SK-N-DZ (cell line): Measurements from ENCODE around the gene KCNIP1.

ENCODE experiments used
- DNase-seq: peaks from one replicate; pipeline ENCODE4 v3.0.0-alpha.2; 2015; ENCODE audit warnings: low spot score

The KCNIP1 gene

DNA sequence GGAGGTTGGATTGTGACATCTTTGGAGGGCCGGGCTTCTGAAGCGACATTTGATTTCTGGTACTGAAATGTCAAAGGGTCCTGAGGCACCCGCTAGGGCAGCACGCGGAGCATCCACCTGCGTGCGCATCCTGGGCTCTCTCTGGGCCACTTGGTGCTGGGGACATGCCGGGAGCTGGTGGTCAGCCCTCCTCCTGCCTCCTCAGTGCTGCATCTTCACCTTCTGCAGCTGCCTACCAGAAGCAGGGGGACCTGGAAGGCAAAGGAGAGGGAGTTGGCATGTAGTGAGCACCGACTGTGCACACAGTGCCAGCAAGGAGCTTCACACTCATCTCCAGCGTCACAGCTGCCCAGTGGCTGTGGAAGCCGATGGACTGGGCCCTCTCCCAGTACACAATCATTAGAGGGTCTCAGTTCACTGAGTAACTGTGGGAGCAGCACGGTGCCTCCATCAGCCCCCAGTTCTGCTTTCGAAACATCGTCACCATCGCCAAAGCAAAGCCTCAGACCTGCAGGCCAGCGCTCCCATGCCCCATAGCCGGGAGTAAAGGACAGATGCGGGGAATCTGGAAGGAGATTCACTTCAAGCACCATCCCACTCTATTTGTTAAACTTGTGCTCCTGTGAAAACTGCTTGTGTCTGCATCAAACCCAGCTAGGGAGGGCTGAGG, 138.4 kb downstream of the KCNIP1 start:
- no peak for DNase-seq

DNA sequence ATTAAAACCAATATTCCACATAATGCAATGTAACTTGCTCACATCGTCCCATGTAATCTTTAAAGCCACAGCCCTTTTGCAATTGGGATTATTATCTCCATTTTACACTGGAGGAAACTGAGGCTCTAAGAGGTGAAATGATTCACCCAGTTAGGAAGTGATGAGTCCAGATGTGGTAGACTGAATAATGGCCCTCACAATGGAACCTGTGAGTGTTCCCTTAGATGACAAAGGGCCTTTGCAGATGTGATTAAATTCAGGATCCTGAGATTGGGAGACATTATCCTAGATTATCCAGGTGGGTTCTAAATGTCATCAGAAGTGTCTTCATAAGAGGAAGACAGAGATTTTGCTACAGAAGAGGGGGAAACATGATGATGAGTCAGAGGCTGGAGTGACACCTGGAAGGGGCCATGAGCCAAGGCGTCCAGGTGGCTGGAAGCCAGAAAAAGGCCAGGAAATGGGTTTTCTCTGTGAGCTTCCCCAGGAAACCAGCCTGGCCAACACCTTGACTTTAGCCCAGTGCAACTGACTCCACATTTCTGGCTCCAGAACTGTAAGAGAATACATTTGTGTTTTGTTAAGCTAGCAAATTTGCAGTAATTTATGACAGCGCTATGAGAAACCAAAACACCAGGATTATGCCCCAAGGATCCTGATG, 139.1 kb downstream of the KCNIP1 start:
- DNase-seq: no peak

DNA sequence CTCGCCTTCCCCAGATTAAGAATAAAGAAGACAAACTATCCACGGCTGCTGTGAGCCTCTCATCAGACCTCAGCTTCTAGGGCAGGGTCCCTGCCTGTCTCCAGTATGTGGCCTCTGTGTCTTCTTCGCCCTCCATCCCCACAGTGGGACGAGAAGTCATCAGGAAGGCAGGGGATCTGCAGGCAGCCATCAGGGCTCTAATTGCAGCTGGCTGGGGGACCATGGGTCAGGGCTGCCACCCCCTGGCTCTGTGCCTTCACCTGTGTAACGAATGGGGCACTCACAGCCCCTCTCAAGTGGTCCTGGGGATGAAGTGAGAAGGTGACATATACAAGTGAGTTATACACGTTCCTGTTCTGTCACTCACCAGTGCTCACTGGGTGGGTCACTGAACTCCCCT, 139.8 kb downstream of the KCNIP1 start:
- DNase-seq: no peak

DNA sequence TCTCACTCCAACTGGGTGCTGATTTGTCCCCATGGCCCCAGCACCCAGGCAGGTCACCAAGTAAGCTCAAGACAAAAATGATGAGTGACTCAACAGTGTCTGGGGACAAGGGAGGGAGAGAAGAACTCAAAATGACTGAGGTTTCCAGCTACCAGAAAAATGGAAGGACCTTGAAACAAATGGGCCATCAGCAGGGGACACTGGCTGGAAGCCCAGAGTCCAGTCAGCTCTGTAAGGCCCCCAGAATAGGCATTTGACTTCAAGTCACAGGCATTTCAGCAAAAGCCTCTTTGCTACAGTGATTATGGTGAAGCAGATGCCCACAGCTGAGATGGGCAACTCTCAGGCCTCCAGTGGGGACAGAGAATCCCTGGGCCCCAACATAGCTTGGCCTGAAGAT, 140.7 kb downstream of the KCNIP1 start:
- no peak for DNase-seq

DNA sequence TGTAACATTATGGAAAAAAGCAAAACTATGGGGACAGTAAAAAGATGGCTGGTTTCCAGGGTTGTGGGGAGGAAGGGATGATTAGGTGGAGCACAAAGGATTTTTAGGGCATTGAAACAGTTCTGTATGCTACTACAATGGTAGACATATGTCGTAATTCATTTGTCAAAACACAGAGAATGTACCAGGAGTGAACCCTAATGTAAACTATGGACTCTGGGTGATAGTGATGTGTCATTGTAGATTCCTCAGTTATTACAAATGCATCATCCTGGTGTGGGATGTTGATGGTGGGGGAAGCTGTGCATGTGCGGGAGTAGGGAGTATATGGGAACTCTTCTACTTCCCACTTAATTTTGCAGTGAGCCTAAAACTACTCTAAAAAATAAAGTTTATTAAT, 144.7 kb downstream of the KCNIP1 start:
- DNase-seq: no peak

DNA sequence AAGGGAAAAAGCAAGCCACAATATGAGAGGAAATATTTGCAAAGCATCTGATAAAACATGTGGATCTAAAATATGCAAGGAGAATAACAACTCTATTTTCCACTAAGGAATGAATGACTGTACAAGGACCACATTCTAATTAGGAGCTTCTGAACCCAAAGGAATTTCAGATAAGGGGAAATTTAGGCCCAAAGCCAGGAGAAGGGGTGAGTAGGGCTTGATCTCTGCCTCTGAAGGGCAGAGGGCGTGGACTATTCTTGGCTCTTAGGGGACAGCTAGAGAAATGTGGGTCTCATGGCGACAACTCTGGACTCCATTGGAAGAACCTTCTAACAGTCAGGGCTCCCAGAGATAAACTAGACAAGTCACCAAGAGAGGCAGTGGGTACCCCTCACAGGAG, 147.0 kb downstream of the KCNIP1 start:
- DNase-seq: no peak

DNA sequence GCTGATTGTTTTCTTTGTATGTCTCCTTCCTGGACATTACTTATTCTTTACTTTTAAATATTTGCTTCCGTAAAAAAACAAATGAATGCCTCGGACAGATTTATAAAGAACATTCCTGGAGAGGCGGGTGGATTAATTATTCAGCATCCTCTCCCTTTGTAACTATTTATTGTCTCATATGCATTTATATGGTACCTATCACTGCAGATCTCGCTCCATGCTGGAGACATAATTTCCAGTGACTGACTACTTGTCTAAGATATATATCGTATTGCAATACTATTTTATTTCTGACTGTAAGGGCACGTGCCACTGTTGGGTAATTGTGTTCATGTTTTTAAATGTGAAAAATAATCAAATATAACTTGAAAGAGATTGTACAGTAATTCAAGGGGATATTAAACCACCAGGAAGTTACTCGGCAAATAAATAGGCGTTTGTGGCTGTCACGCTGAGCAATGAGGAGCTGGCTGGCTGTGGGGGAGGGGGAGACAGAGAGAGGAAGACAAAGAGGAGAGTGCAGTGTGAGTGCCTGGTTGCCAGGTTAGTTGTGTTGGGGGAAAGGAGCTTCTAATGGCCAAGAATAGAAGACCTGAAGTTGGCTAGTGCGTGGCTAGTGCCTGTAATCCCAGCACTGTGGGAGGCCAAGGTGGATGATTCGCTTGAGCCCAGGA, 147.9 kb downstream of the KCNIP1 start:
- DNase-seq: no peak

DNA sequence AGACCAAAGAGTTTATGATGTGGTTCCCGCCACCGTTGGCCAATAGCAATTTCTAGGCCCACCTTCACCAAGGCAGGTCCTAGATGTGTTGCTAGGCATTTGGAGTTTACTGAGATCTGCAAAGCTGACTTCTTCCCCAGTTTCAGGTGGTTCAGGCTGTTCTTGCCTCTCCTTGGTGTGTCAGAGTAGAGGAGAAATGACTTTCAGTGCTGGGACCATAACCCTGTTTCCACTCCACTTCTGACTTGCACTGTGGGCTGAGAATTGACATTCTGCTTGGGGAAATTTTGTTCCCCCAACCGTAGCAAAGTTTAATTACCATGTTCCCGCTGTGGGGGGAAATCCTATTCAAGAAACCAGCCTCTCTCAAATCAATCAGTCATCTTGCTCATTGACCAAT, 151.7 kb downstream of the KCNIP1 start:
- no peak for DNase-seq

DNA sequence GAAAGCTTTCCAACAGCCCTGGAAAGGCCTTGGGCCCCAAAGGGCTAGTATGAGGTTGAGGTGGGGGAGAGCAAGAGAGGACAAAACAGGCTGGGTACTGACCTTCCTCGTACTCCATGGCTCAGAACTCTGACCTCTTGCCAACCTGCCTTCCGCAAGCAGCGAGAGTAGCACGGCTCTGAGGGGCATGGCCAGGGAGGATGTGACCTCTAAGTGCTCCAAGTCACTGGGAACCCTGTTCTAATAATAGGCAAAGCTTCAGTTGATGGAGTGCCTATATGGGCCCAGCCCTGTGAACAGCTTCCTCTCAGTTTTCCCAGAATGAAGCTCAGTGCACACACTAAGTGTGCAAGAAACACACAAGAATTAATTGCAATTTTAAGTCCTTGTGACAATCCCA, 152.1 kb downstream of the KCNIP1 start:
- no peak for DNase-seq

DNA sequence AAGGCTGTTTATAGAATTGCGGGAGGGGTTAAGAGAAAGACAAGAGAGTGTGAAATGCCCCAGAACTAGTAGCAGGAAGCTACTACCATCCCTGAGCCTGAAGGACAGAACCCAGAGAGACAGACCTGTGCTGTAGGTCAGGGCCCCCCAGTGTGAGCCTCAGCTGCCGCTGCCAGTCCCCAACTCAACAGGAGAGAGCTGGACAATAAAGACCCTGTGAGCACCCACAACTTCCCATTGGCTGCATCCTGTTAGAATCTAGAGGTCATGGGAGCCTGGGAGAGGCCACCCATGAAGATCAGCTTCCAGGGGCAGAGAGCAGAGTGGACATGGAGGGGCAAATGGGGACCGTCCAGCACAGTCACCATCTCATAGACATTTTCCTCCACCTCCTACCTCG, 152.5 kb downstream of the KCNIP1 start:
- DNase-seq: no peak

DNA sequence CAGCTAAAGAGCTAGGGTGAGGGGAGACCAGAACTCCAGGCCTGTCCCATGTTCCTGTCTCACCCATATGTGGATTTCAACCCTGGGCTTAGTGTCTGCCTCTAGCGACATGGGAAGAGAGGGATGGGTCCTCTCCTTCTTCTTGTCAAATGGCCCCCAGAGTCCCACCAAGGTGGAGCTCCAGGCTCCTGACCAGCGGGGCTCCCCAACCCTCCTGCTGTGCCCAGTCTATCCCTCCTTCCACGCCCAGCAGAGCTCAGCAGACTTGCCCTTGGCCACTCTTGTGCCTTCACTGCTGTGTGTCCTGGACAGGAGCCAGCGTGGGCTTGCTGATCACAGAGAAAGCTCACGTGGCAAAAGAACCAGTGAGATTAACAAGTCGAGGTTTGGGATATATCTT, 156.7 kb downstream of the KCNIP1 start:
- no peak for DNase-seq

DNA sequence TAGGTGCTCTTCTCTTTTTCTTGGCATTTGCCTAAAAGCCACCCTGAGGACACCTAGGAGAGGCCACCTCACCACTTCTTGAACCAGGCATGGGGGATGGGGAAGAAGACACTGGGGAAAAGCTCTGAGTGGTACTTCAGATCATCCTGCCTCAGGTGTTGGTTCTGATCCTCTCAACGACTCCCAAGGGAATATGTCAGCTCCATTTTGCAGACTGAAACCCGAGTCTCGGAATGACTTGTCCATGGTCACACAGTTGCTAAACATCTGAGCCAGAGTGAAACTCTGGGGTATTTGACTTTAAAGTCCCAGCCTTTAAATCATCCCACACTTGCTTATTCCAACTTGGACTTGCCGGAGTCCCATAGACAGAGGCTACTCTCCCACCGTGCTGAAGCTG, 159.1 kb downstream of the KCNIP1 start:
- DNase-seq: no peak

DNA sequence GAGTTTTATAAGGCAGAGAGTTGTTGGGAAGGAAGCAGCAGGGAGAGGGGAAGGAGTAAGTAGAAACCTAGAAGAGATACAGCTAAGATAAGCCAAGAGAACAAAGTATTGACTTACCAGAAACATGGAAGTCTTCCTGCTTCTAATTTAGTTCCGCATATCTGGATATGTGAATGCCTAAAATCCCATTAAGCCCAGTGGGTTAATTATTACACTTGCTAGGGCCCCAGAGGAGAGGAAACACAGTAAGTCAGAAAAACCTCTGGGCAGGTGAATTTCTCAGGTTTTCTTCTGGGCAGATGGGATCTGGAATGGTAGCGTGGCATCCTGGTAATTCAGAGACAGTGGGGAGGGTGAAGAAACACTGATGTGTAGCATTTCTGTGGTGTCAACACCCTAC, 175.0 kb downstream of the KCNIP1 start:
- DNase-seq: no peak

DNA sequence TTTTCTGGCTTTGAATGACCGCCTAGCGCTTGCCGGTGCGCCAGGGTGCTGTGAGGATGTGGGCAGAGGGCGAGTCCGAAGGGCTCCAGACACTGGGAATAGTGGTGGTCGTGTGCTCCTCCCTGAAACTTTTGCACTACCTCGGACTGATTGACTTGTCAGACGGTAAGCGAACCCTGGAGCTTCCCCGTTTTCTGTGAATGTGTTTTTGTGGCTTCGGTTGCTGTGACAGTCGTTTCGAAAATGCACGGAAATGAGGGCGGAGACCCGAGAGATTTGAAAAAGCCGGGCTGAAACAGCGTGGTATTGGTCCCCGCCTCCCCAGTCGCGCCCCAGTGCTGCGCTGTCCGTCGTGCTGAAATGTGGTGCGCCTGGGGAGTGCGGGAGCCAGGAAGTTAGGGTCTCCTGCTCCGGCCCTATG, 177.2 kb downstream of the KCNIP1 start:
- DNase-seq: no peak

DNA sequence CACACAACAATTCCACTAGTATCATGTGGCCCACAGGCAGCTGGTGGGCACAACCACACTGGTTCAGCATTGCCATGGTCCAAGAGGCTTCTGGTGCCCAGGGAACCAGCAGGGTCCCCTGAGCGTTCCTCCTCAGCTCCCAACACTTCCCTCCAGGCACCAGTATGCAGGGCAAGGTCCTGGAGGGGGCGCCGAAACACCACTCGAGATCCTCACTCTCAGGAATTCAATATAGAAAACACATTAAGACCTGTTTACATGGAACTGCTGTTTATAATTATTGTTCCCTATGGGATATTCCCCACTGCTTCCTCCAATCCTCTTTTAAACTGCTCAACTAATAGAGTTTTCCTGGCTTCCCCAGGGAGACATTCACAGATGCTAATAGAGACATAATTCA, 187.8 kb downstream of the KCNIP1 start:
- no peak for DNase-seq

DNA sequence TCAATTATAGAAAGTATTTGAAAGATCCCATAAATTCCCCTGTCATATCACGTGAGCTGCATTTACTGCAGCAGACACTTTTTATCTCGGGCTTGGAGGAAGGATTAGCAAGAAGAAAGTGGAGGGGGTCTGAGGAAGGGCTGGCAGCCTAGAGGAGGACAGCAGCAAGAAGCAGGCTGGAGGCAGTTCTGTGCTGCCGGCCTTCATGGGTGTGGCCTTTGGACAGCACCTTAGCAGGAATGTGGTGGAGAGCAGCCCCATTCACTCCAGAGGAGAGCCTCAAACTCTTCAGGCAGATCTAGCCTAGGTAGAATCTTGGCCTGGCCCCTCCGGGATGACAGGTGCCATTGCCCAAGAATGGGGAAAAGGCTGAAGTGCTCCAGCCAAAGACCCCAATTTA, 189.9 kb downstream of the KCNIP1 start:
- DNase-seq: no peak

DNA sequence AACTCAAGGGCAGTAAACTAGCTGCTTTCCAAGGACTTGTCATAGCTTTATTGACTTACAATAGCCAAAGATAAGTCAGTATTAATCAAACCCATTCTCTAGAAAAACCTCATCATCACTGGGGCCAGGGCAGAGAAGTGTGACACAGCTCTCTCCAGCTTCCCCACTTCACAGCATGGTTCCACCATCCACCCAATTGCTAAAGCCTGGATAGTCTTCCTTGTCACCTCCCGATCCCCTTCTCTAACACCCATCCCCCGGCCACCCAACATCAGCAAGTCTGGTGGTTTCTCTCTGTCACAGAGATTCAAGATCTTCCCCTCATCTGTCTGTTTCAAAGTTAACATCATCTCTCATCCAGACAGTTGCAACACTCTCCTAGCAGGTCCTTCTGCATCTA, 191.1 kb downstream of the KCNIP1 start:
- no peak for DNase-seq

DNA sequence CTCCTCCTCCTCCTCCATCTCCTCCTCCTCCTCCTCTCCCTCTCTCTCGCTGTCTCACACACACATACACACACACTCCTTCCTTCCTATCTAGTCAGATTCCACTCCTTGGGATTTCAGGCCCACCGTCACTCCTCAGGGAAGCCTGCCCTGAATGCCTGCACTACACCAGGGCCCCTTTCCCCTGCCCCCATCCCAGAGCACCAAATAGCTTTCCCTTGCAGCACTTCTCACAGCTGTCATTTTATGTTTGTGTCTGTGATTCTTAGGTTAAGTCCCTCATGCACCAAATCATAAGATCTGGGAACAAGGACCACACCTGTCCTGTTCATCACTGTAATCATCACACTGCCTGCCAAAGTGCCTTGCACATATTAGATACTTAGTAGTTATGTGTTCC, 193.2 kb downstream of the KCNIP1 start:
- DNase-seq: no peak

DNA sequence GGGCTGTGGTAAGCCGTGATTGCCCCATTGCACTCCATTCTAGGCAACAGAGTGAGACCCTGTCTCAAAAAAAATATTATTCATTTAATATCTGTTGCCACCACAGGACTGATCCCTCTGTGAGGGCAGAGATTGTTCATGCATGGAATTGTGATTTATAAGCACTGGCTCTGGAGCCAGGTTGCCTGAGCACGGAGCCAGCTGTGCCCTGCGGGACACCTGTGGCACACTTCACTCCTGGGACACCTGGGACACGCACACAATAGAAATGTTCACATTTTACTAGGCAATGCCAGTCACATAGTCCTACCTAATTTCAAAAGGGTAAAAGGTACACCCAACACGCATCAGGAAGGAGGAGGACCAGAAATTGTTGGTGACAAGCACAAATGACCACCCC, 196.7 kb downstream of the KCNIP1 start:
- no peak for DNase-seq

DNA sequence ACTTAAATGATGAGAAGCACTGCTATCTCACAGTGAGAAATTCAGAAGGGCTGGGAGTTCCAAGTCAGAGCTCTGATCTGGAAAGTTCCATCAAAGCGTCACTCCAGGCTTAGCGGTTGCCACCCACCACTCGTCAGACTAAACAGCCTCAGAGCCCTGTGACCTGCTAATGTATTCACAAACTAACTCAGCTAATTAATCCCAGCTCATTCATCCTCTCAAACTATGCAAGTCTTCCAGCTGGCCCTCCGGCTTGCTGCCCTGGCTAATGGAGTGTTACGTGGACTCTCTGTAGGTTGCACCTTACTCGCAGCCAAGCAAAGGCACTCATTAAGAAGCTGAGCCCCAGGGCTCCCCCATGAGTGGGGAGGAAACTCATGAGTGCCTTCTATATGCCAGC, 197.5 kb downstream of the KCNIP1 start:
- DNase-seq: no peak

DNA sequence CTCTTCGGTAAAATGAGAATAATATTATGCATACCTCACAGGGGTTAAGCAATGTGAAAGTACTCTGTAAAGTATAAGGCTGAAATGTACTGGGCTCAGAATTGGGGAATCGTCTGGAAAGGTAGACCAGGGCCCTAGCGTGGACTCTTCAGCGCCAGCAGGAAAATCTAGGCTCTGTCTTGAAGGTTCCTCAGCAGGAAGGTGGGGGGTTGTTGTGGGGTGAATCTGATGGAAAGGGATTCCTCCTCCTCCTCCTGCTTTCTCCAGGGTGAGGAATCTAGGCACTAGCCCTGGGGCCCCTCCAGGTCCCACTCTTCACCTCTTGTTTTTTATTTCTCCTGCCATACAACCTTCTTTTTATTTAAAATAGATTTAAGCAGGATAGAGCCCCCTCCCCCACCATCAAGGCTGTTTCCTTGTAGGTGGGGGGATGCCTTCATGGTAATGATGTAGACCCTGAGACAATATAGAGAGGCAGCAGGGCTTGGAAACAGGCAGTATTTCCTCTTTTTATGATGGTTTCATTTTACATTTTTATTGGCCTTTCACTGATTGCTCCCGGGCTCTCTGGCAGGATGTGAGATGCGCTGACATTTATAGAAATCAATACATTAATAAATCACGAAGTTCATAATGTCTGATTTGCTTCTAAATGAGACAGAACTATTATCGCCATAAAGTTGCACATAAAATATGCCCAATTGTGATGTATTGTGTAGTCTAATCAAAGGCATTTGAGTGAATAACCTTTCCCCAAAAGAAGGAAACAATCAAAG, 200.8 kb downstream of the KCNIP1 start:
- no peak for DNase-seq

DNA sequence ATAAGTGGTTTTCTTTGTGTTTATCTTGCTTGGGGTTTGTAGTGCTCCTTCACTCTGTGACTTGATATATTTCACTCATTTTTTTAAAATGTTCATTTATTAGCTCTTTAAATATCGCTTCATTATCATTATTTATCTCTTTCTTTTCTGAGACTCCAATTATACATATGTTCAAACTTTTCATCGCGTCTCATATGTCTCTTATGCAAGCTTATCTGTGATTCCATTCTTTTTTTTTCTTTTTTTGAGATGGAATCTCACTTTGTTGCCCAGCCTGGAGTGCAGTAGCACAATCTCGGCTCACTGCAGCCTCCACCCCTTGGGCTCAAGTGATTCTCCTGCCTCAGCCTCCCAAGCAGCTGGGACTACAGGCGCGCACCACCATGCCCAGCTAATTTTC, 205.8 kb downstream of the KCNIP1 start:
- no peak for DNase-seq
